Posterior vena cava (tissue), 2 donors: ENCODE data around the gene LITAFD. TPM values are rescaled to one million over a fixed set of nuclear protein-coding genes. Genes with fewer than 3 reads are reported as not detected.
A peak's percentile ranks its signal among the peaks of the same experiment; 100 is the strongest.
"Not testable (repeated sequence)": the region's sequence is repeated elsewhere in the genome, so short reads cannot be mapped to it uniquely, and the experiment has no call there.

Experiments
- DNase-seq: peaks from one replicate; pipeline ENCODE4 v3.0.0-alpha.2; 2020; ENCODE audit warnings: low spot score
- intact Hi-C, 2 donors: fragments of 100-400 bp; cut with DNase I; formaldehyde crosslinking; loops; one replicate each; pipeline versions ENCODE4 v1.14.1 to v1.14.2; 2022 to 2023
- long read RNA-seq, 2 donors: library from polyadenylated mRNA; unstranded; transcript quantifications; one replicate each; pipeline ENCODE4 v2.0.0, GENCODE V29; 2020 to 2021
- total RNA-seq, 2 donors: library from RNA; stranded (reverse); fragmentation: NEBNext Ultra II Directional; extraction: Animal tissue kit (Norgen Biotek cat#: 25700); gene quantifications; one replicate each; pipeline ENCODE4 v1.2.1, GENCODE V29; 2021
- donor health status: DM: yes; HTN: yes; CAD: no.
- donor health status: DM: yes; HTN: yes; CAD: no.

LITAFD gene
- total RNA-seq, result not detected
- long read RNA-seq, donor 1, result 0 reads
- long read RNA-seq, donor 2, result 0 reads

- DNase-seq, result peak; percentile 66
- intact Hi-C loops, result loop anchor here (5.0 to 10.0 kb wide), 2 partner anchors 227 to 315 kb away; no protein-coding TSS in a partner anchor
These were observed at the start of gene LITAFD for GRCh38 chr16:8882041-8882617. LITAFD (plus strand) TSS chr16:8882351; CDS start chr16:8884356, 2,005 bp downstream.

- intact Hi-C loops, result no loop called here
- DNase-seq, result no peak
These were observed 49.4 kb upstream of the LITAFD start for GRCh38 chr16:8832717-8833105.

- DNase-seq, intact Hi-C loops: not testable (repeated sequence)
These were observed 45.4 kb upstream of the LITAFD start for GRCh38 chr16:8836797-8837196.

DNA sequence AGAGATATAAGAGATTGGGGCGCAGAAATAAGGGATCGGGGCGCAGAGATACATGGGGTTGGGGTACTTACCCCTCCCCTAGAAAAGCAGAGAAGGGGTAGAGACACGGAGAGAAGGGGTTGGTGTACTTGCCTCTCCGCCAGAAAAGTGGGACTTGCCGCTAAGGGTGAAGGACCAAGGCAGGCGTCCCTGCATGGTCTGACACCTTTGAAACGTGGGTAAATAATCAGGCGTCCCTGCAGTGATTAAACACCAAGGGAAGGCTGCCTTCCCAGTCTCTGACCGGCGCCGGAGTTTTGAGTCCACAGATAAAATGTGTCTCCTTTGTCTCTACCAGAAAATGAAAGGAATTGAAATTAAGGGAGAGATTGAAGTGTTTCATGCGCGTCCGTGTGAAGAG, 44.6 kb upstream of the LITAFD start:
- intact Hi-C loops, result not testable (repeated sequence)
- DNase-seq, result peak; percentile 50

GRCh38 chr16:8842016-8842415, 40.1 kb upstream of the LITAFD start:
- DNase-seq, intact Hi-C loops: not testable (repeated sequence)

DNA sequence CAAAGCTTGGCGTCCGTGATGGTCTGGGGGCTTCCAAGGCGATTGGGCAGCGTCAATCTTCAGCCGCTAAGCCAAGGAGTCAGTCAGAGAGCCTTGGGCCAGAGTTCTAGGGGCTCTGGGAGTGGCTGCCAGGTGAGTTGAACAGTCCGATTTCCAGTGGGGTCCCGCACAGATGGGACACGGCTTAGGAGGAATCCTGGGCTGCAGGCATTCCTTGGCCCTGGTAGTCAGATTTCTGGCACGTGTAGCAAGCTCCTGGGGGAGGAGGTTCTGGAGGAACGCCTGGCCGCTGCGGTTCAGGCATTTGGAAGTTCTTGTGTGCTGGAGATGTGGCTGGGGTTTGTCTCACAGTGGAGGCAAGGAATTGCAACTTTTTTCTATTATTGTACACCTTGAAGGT, 38.9 kb upstream of the LITAFD start:
- DNase-seq, intact Hi-C loops: not testable (repeated sequence)

DNA sequence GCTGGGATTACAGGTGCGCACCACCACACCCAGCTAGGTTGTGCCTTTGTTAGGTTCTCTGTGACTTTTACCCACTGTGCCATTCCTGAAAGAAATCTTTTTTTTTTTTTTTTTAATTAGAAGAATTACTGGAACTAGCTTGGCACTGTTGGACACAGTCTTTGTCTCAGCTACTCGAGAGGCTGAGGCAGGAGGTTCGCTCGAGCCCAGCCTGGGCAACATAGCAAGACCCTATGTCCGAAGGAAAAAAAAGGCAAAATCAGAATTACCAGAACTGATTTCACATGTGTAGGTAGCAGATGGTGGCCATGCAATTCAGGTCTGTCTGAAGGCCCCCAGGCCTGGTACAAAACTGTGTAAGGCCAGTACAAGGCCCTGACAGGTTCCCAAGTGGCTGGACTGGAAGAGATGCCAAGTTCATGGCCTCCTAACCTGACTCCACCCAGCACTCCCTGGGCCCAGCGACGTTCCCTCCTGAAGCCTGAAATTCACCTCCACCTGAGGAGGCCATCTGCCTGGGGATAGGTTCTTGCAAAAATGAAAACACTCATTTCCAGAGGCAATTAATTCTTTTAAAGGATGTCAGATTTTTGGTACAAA, 36.4 kb upstream of the LITAFD start:
- peak; percentile 51 for DNase-seq
- intact Hi-C loops, result no loop called here

DNA sequence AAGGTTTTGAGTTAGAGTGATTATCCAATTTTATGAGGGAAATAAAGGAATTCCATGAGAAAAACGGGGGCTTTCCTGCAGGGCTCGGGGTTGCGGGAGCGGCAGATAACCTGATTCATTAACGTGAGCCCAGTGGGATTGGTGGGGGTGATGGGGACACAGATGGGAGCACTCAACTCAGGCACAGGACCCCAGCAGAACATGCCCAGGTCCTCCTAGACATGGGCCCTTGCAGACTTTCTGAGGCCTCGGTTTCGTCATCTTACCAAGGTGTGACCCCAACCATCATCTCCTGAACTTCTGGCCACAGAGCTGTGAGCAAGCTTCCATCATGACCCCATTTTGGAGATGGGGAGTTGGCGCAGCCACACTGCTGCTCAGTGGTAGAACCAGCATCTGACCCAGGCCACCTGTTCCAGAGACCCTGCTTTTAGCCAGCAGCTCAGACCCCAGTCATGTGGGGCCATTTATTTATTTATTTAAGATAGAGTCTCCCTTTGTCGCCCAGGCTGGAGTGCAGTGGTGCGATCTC, 35.7 kb upstream of the LITAFD start:
- DNase-seq, result no peak
- intact Hi-C loops, result no loop called here

DNA sequence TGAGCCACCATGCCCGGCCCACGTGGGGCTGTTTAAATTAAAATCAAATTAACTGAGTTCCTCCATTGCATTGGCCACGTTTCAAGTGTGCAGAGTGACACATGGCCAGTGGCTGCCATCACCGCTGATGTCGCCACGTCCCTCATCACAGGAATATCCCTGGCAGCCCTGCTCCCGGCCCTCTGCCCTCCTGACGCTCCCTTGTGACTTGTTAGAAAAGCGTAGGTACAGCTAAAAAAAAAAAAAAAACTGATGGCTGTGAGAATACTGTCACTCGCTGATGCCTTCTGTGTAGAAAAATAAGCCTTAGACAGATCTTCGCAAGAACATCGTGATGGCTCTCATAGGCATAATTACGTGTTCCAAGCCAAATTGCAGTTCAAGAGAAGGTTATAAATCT, 35.0 kb upstream of the LITAFD start:
- DNase-seq, result peak; percentile 48
- intact Hi-C loops, result no loop called here

DNA sequence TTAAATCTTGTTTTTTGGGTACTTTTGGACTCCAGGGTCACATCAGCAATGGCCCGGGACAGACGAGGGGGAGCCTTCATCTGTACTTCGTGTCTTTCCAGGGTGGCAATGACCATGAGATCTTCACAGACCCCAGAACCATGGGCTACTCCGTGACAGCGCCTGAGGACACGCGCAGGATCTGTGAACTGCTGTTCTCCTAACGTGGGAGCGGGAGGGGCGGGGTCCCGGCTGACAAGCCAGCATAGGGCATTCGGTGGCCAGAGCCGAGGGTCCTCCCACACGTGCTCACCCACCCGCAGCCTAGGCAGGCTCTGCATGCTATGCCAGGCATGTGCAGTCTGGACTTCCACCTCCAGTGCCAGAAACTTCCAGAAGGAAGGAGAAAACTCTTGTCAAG, 34.5 kb upstream of the LITAFD start:
- peak; percentile 55 for DNase-seq
- intact Hi-C loops, result no loop called here

GRCh38 chr16:8848231-8848938, 33.8 kb upstream of the LITAFD start:
- intact Hi-C loops, result no loop called here
- DNase-seq, result peak; percentile 57

DNA sequence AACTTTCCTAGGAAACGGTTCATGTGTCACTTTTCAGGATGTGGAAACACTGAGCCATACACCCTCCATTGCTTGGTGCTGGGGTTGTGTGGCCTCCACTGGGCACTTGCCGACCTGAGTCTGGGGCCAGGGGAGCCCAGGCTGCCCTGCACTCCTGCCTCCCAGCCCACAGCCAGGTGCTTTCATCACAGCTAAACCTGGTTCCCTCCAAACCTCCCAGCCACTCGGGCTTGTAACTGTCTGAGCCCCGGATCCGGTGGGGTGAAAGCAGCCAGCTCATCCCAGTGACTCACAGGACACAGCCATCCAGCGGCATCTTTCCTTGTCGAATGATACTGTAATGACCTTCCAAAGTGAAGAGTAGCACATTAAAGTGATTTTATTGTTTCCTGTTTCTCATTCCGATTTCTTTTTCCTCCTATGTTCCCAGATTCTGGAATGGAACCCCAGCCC, 33.2 kb upstream of the LITAFD start:
- intact Hi-C loops, result no loop called here
- DNase-seq, result peak; percentile 66

DNA sequence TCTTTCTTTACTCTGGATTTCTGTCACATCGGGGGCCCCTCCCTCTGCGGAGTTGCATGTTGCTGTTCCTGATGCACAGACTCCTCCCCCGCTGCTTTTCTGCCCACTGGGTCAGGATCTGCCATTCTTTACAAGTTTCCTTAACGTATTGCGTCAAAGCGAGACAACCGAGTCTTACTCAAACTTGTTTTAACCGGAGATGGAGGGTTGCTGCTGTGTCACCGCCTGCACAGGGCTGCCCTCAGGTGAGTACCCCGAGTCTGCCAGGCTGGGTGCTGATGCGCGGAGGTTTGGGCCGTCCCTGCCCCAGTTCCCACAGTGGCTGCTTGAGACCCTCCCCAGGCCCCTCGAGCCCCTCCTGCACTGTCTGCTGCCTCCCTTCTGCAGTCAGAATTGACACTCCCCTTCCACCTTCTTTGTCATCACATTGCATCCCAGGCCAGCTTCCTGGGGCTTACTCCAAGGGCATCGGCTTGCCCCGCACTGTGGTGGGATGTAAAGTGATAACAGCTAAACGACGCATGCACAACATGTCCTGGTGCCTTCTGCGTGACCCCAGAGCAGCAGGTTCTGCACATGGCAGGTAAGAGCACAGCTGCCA, 32.6 kb upstream of the LITAFD start:
- intact Hi-C loops, result no loop called here
- peak; percentile 56 for DNase-seq

DNA sequence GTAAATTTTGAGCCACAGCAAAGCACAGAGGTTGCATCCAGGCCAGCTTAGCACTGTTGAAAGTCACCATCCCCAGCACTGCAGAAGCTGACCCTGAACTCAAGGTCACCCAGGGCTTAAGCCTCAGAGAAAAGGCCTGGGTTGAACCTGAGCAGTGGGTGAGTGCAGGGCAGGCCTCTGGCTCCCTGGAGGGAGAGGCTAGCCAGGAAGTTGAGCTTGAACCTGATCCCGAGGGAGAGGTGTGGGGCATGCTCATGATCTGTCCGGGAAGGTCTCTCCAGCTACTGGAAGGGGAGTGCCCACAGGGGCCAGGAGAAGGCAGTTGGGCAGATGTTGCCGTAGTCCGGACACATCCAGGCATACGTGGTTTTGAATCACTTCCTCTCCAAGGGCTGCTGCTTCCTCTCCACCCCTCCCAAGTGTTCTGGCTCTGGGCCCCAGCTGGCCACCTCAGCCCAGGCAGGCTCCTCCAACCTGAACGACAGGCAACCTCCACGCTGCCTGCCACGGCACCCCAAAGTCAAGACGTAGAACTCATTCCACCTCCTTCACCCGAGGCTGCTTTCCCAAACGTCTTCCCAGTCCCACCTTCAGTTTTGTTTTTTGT, 31.8 kb upstream of the LITAFD start:
- DNase-seq, result peak; percentile 90

GRCh38 chr16:8851761-8852403, 30.3 kb upstream of the LITAFD start:
- DNase-seq, result peak; percentile 77
- intact Hi-C loops, result no loop called here

More for the DNA sequence above, 31.8 kb upstream of the LITAFD start:
- intact Hi-C loops, result no loop called here

GRCh38 chr16:8852534-8852933, 29.6 kb upstream of the LITAFD start:
- intact Hi-C loops, result no loop called here
- DNase-seq, result no peak

DNA sequence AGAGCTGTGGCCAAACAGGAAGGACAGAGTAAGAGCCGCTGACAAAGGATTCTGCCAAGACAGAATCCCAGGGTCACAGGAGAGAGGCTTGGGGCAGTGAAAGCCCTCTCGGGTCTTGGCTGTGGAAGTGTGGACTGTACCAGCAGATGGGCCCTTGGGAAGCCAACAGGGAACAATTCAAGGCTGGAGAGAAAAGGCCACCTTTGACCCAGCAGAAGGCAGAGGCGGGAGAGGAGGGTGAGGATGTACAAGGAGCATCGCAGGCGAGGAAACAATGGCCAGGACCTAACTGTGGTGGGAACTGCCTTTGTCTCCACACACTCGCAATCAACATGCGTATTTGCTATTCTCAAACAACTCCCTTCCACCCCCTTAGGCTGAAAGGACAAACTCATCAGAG, 29.0 kb upstream of the LITAFD start:
- intact Hi-C loops, result no loop called here
- DNase-seq, result no peak

DNA sequence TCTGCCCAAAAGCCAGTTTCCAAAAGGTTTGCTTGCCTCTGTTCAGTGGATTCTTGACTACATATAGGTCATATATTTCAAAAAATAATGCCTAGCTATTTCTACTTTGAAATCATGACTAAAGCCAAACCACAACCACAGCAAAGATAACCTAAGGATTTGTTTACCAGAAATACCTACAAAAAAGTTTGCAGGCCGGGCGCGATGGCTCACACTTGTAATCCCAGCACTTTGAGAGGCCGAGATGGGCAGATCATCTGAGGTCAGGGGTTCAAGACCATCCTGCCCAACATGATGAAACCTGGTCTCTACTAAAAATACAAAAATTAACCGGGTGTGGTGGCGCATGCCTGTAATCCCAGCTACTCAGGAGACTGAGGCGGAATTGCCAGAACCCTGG, 28.5 kb upstream of the LITAFD start:
- intact Hi-C loops, result no loop called here
- peak; percentile 55 for DNase-seq
